ENCODE data around the gene ARF1. TPM values are rescaled to one million over a fixed set of nuclear protein-coding genes. Genes with fewer than 3 reads are reported as not detected.

The ARF1 gene
- total RNA-seq, 2 experiments from 2014 or later = 163 to 322 TPM

- H4K20me1 ChIP-seq (ENCODE audit: insufficient read depth, low read length) = no peaks in the 10 kb centered on the region
- no peaks in the 10 kb centered on the region for H3K36me3 ChIP-seq (ENCODE audit: insufficient read depth, low read length)
- no peak overlapping the region for H3K27ac ChIP-seq (ENCODE audit: low read depth, low read length, poor library complexity, severe bottlenecking)
- no peak overlapping the region for H3K4me3 ChIP-seq (ENCODE audit: low read depth, low read length, poor library complexity, severe bottlenecking)
- no peak overlapping the region for H3K4me2 ChIP-seq (ENCODE audit: low read length)
- H2AFZ ChIP-seq (ENCODE audit: low read length) = no peak overlapping the region
- DNase-seq (ENCODE audit: low spot score) = no peak
- 0 out of 2 replicates have a peak, but pooled peaks cover 6% of the 10 kb centered on the region for H3K9me3 ChIP-seq (ENCODE audit: low read length)
- intact Hi-C loops (cut with micrococcal nuclease; ENCODE audit: unreplicated experiment) = no loop called here
- H3K4me1 ChIP-seq (ENCODE audit: insufficient read depth, low read length, poor library complexity, severe bottlenecking) = no peaks in the 10 kb centered on the region
- ChIA-PET CTCF (ENCODE audit: unreplicated experiment) (no interaction called here), POLR2A (no interaction called here)
- TF ChIP-seq EZH2phosphoT487 (IDR thresholded peaks at IDR 0.05; ENCODE audit: borderline replicate concordance, low read depth, low read length) (no peak), CTCF (conservative IDR thresholded peaks at IDR 0.05; ENCODE audit: low read length) (no peak)
- H3K9me2 ChIP-seq (ENCODE audit: insufficient read depth, low read length) = no peaks in the 10 kb centered on the region
- BruUV-seq (replicated peaks) = no TSS peak
- no peaks in the 10 kb centered on the region for H3K79me2 ChIP-seq (ENCODE audit: insufficient read depth, low read depth, low read length)
Observed at GRCh38 chr1:228034954-228035837, 47.3 kb upstream of the ARF1 start.

- Histone ChIP-seq H3K36me3 (ENCODE audit: insufficient read depth, low read length) (no peaks in the 10 kb centered on the region), H3K79me2 (ENCODE audit: insufficient read depth, low read depth, low read length) (no peaks in the 10 kb centered on the region), H3K9me3 (ENCODE audit: low read length) (0 out of 2 replicates have a peak, but pooled peaks cover 6% of the 10 kb centered on the region), H3K4me2 (ENCODE audit: low read length) (no peak overlapping the region), H3K4me3 (ENCODE audit: low read depth, low read length, poor library complexity, severe bottlenecking) (no peak overlapping the region), H4K20me1 (ENCODE audit: insufficient read depth, low read length) (no peaks in the 10 kb centered on the region), H3K27ac (ENCODE audit: low read depth, low read length, poor library complexity, severe bottlenecking) (no peak overlapping the region), H2AFZ (ENCODE audit: low read length) (no peak overlapping the region), H3K4me1 (ENCODE audit: insufficient read depth, low read length, poor library complexity, severe bottlenecking) (no peaks in the 10 kb centered on the region), H3K9me2 (ENCODE audit: insufficient read depth, low read length) (no peaks in the 10 kb centered on the region)
- DNase-seq (ENCODE audit: low spot score) = no peak
- ChIA-PET CTCF (ENCODE audit: unreplicated experiment) (no interaction called here), POLR2A (no interaction called here)
- intact Hi-C loops (cut with micrococcal nuclease; ENCODE audit: unreplicated experiment) = no loop called here
- TF ChIP-seq CTCF (conservative IDR thresholded peaks at IDR 0.05; ENCODE audit: low read length) (no peak), EZH2phosphoT487 (IDR thresholded peaks at IDR 0.05; ENCODE audit: borderline replicate concordance, low read depth, low read length) (no peak)
- BruUV-seq (replicated peaks) = no TSS peak
Observed at GRCh38 chr1:228035844-228036243, 46.7 kb upstream of the ARF1 start.

- Histone ChIP-seq H3K79me2 (ENCODE audit: insufficient read depth, low read depth, low read length) (no peaks in the 10 kb centered on the region), H2AFZ (ENCODE audit: low read length) (no peak overlapping the region), H4K20me1 (ENCODE audit: insufficient read depth, low read length) (no peaks in the 10 kb centered on the region), H3K27ac (ENCODE audit: low read depth, low read length, poor library complexity, severe bottlenecking) (no peak overlapping the region), H3K4me3 (ENCODE audit: low read depth, low read length, poor library complexity, severe bottlenecking) (no peak overlapping the region), H3K4me2 (ENCODE audit: low read length) (no peak overlapping the region), H3K9me2 (ENCODE audit: insufficient read depth, low read length) (no peaks in the 10 kb centered on the region), H3K36me3 (ENCODE audit: insufficient read depth, low read length) (no peaks in the 10 kb centered on the region), H3K9me3 (ENCODE audit: low read length) (0 out of 2 replicates have a peak, but pooled peaks cover 6% of the 10 kb centered on the region), H3K4me1 (ENCODE audit: insufficient read depth, low read length, poor library complexity, severe bottlenecking) (no peaks in the 10 kb centered on the region)
- BruUV-seq (replicated peaks) = no TSS peak
- intact Hi-C loops (cut with micrococcal nuclease; ENCODE audit: unreplicated experiment) = no loop called here
- TF ChIP-seq EZH2phosphoT487 (IDR thresholded peaks at IDR 0.05; ENCODE audit: borderline replicate concordance, low read depth, low read length) (no peak), CTCF (conservative IDR thresholded peaks at IDR 0.05; ENCODE audit: low read length) (no peak)
- CTCF ChIA-PET (ENCODE audit: unreplicated experiment) = no interaction called here
- DNase-seq (ENCODE audit: low spot score) = no peak
- POLR2A ChIA-PET = no interaction called here
Observed at GRCh38 chr1:228036701-228037231, 45.7 kb upstream of the ARF1 start.

All from OCI-LY7 (cell line).